GM12878 (cell line): ENCODE measurements around the gene SENP8. TPM values are rescaled to one million over a fixed set of nuclear protein-coding genes. Genes with fewer than 3 reads are reported as not detected.

ENCODE experiments used
- ATAC-seq: fragments of 200-7000 bp; cut with Tn5 transposase; 3 replicates; pipeline ENCODE4 v1.9.1; 2020; ENCODE audit warnings: mild to moderate bottlenecking, moderate library complexity
- BruUV-seq: library from RNA; stranded (reverse); fragments of 400-500 nt; replicated peaks from 2 replicates; lab custom pipeline; 2021; lab: Mats Ljungman, UMichigan
- CTCF ChIA-PET: fragments of 300-600 bp; sonication (Branson Sonifier 250); formaldehyde crosslinking; extraction: SDS; loops from one replicate; lab custom pipeline; 2021; ENCODE audit warnings: inconsistent platforms; lab: Yijun Ruan, JAX
- POLR2A ChIA-PET: fragments of 350-600 bp; formaldehyde crosslinking; extraction: SDS; loops from one replicate; lab custom pipeline; 2021; ENCODE audit warnings: inconsistent platforms; lab: Charles Lee
- RAD21 ChIA-PET: fragments of 300-600 bp; sonication (Branson Sonifier 250); formaldehyde crosslinking; loops from one replicate; lab custom pipeline; 2023; ENCODE audit warnings: antibody characterized with exemption; ENCODE audit not compliant: unreplicated experiment; lab: Charles Lee
- SMC1A ChIA-PET: fragments of 300-600 bp; sonication (Branson Sonifier 250); formaldehyde crosslinking; loops from one replicate; lab custom pipeline; 2023; ENCODE audit not compliant: unreplicated experiment, uncharacterized antibody; lab: Charles Lee
- DNase-seq: peaks from one replicate; pipeline ENCODE4 v3.0.0-alpha.2; 2011; ENCODE audit warnings: low read depth, low spot score
- FAIRE-seq: peaks from 3 replicates; lab custom pipeline; 2011; peaks lifted over from hg19 to GRCh38; lab: Jason Lieb, UNC
- H2AFZ ChIP-seq: 2 replicates; pipeline ENCODE4 v1.6.0; 2011; ENCODE audit warnings: low read depth, low read length, control low read depth; ENCODE audit not compliant: control insufficient read depth
- H3K27ac ChIP-seq: 2 replicates; pipeline ENCODE4 v1.5.1; 2011; ENCODE audit warnings: control low read depth; ENCODE audit not compliant: control insufficient read depth, insufficient read depth
- H3K27me3 ChIP-seq, 2 experiments: replicated peaks in 1 of 2; 2 replicates each; pipeline versions ENCODE4 v1.6.0 to v1.6.1; 2011; ENCODE audit warnings: low read length in 1 of 2; ENCODE audit not compliant: control insufficient read depth in 2 of 2, insufficient read depth in 2 of 2
- H3K36me3 ChIP-seq, 2 experiments: 2 replicates each; pipeline ENCODE4 v1.5.1; 2011; ENCODE audit warnings: low read length in 1 of 2; ENCODE audit not compliant: control insufficient read depth in 2 of 2, insufficient read depth in 2 of 2
- H3K4me1 ChIP-seq: 2 replicates; pipeline ENCODE4 v1.6.1; 2011; ENCODE audit warnings: mild to moderate bottlenecking, low read length, moderate library complexity, mixed read lengths; ENCODE audit not compliant: control insufficient read depth, insufficient read depth
- H3K4me2 ChIP-seq: 2 replicates; pipeline ENCODE4 v1.6.0; 2011; ENCODE audit warnings: control low read depth; ENCODE audit not compliant: control insufficient read depth, insufficient read depth
- H3K4me3 ChIP-seq: fragments of 200-600 bp; sonication (generic); 2 replicates; pipeline ENCODE4 v1.5.1; 2016
- H3K79me2 ChIP-seq: 2 replicates; pipeline ENCODE4 v1.6.0; 2011; ENCODE audit warnings: low read length; ENCODE audit not compliant: control insufficient read depth, insufficient read depth
- H3K9ac ChIP-seq: 2 replicates; pipeline ENCODE4 v1.8.0; 2011; ENCODE audit warnings: low read length, control low read depth, mixed read lengths; ENCODE audit not compliant: control insufficient read depth, insufficient read depth
- H3K9me3 ChIP-seq: replicated peaks from 3 replicates; pipeline ENCODE4 v1.5.1; 2011; ENCODE audit warnings: mild to moderate bottlenecking, low read length; ENCODE audit not compliant: control insufficient read depth, insufficient read depth
- H4K20me1 ChIP-seq: 2 replicates; pipeline ENCODE4 v1.6.0; 2011; ENCODE audit not compliant: control insufficient read depth, insufficient read depth
- BRCA1 ChIP-seq: IDR thresholded peaks from 2 replicates; pipeline ENCODE4 v1.6.1; 2011; ENCODE audit warnings: low read depth, low read length, improper control_type of control experiment
- CBX5 ChIP-seq: sonication (generic); IDR thresholded peaks from 2 replicates; pipeline ENCODE4 v1.6.1; 2016; ENCODE audit warnings: low read depth, moderate library complexity, mild to moderate bottlenecking, inconsistent platforms
- FOXK2 ChIP-seq: fragments of 450-650 bp; IDR thresholded peaks from 2 replicates; pipeline ENCODE4 v1.6.1; 2017; ENCODE audit warnings: mild to moderate bottlenecking, moderate library complexity
- HDAC2 ChIP-seq: fragments of 200-600 bp; sonication (generic); IDR thresholded peaks from 2 replicates; pipeline ENCODE4 v1.6.1; 2017
- NFXL1 ChIP-seq: fragments of 450-650 bp; IDR thresholded peaks from 2 replicates; pipeline ENCODE4 v1.6.1; 2017; ENCODE audit warnings: antibody characterized with exemption, mild to moderate bottlenecking, borderline replicate concordance
- NKRF ChIP-seq: fragments of 450-650 bp; conservative IDR thresholded peaks from 2 replicates; pipeline ENCODE4 v1.6.1; 2017; ENCODE audit warnings: mild to moderate bottlenecking, moderate library complexity
- PKNOX1 ChIP-seq: fragments of 450-650 bp; IDR thresholded peaks from 2 replicates; pipeline ENCODE4 v1.6.1; 2016; ENCODE audit warnings: mild to moderate bottlenecking
- RELA ChIP-seq: fragments of 450-650 bp; IDR thresholded peaks from 2 replicates; pipeline ENCODE4 v1.8.0; 2014; ENCODE audit warnings: borderline replicate concordance; ENCODE audit not compliant: partially characterized antibody
- RFX5 ChIP-seq: IDR thresholded peaks from 2 replicates; pipeline ENCODE4 v1.6.1; 2011; ENCODE audit warnings: low read depth, low read length, improper control_type of control experiment
- SIN3A ChIP-seq: IDR thresholded peaks from 2 replicates; pipeline ENCODE4 v1.6.1; 2012; ENCODE audit warnings: low read depth, low read length, improper control_type of control experiment
- SMAD5 ChIP-seq: IDR thresholded peaks from 2 replicates; pipeline ENCODE4 v1.6.1; 2016; ENCODE audit warnings: antibody characterized with exemption, low read depth
- SREBF1 ChIP-seq: IDR thresholded peaks from 2 replicates; pipeline ENCODE4 v1.6.1; 2012; ENCODE audit warnings: mild to moderate bottlenecking, low read length
- ZSCAN29 ChIP-seq: fragments of 450-650 bp; IDR thresholded peaks from 2 replicates; pipeline ENCODE4 v1.6.1; 2017; ENCODE audit warnings: mild to moderate bottlenecking, moderate library complexity
- ZZZ3 ChIP-seq: IDR thresholded peaks from 2 replicates; pipeline ENCODE4 v1.6.1; 2011; ENCODE audit warnings: low read depth; ENCODE audit not compliant: control insufficient read depth, insufficient read length
- WGBS: methylation state at CpG from one replicate; pipeline ENCODE4 v1.1.6; 2016; ENCODE audit warnings: low lambda C conversion rate; ENCODE audit not compliant: insufficient replicate concordance, insufficient coverage; ENCODE audit errors: missing lambda C conversion rate; 5-methylcytosine and 5-hydroxymethylcytosine counted together
- in situ Hi-C: fragments of 300-500 bp; cut with MboI; formaldehyde crosslinking; loops from 9 replicates; pipeline ENCODE4 v1.14.3; 2018; ENCODE audit warnings: mixed read lengths
- intact Hi-C: fragments of 100-400 bp; cut with micrococcal nuclease; formaldehyde crosslinking; loops from one replicate; pipeline ENCODE4 v1.14.2; 2022; ENCODE audit not compliant: unreplicated experiment
- polyA plus RNA-seq, 11 experiments: library from polyadenylated mRNA; depleted of rRNA in 4 of 11; unstranded in 6 of 11; stranded (reverse) in 5 of 11; fragments of >200 nt; fragmentation: Nextera tagmentation in 4 of 11; fragmentation: Illumina TruSeq in 1 of 11; extraction: Ambion mirVana in 4 of 11; extraction: Trizol in 1 of 11; gene quantifications; 1 replicate in 1 of 11; 2 replicates in 10 of 11; pipeline versions ENCODE4 v1.2.1 to v1.2.3, GENCODE V29; 2011 to 2016; ENCODE audit warnings: inconsistent platforms in 2 of 11, missing spikeins in 2 of 11, low read depth in 1 of 11
- total RNA-seq, 4 experiments: library from RNA; depleted of rRNA in 3 of 4; stranded (reverse); fragments of >200 nt in 3 of 4; fragmentation: Illumina TruSeq in 1 of 4; extraction: Trizol in 1 of 4; gene quantifications; 2 replicates each; pipeline versions ENCODE4 v1.2.1 to v1.2.3, GENCODE V29; 2013 to 2021
- TF ChIP-seq, protein P1 (sequence below): fragments of 450-650 bp; IDR thresholded peaks from 2 replicates; pipeline ENCODE4 v1.6.1; 2017; ENCODE audit warnings: mild to moderate bottlenecking
- TF ChIP-seq, protein P2 (sequence below): fragments of 150-350 bp; IDR thresholded peaks from 2 replicates; pipeline ENCODE4 v1.6.1; 2016; ENCODE audit warnings: low read depth, low read length

The SENP8 gene
- total and polyA plus RNA-seq, 10 of the 15 experiments (the other 5 are each of a cell fraction or from before 2014, with no cell fraction given), result 0.87 to 5.6 (median 2.2) TPM

DNA sequence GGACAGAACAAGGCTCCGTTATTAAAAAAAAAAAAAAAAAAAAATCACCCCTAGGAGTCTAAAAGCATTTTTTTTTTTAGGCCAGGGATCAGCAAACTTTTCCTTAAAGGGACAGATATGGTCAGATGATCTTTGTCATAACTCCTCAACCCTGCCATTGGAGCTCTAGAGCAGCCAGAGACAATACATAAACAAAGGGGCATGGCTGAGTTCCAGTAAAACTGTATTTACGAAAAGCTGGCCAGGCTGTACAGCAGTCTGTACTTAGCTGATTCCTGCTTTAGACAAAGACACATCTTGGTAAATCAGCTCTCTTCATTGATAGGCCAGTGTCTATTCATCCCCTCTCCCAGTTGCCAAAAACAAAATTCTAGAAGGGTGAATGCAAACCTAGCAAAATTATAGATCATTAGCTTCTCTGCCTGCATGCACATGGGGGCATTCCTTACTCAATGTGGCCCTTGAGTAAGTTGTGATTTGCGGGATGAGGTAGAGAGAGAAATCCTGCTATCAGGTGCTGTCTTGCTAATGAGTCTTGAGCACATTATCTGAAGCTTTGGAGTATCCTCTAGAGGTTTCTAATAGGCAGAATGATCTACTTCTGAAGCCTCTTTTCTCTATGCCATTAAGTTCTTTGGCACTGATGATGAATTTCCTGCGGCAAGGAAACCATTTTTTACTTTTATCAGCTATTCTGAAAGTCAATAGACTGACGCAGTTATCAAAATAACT, 35.2 kb downstream of the SENP8 start:
- POLR2A ChIA-PET, result interaction anchor here (0.6 to 0.7 kb wide), 3 partner anchors 35 to 271 kb away, joined by 5 read pairs; partner anchors contain the start of gene SENP8
- CTCF ChIA-PET, result interaction anchor here (0.9 to 2.5 kb wide), 9 partner anchors 9 to 410 kb away, joined by 3 to 18 read pairs (median 5); no protein-coding TSS in a partner anchor
- Histone ChIP-seq H3K4me2 (no peak overlapping the region), H3K4me1 (no peaks in the 10 kb centered on the region), H3K9ac (no peak overlapping the region), H3K27ac (no peak overlapping the region), H3K9me3 (no peaks in the 10 kb centered on the region), H3K79me2 (no peaks in the 10 kb centered on the region), H4K20me1 (no peaks in the 10 kb centered on the region), H3K4me3 (no peak overlapping the region), H2AFZ (no peak overlapping the region), H3K36me3 (no peaks in the 10 kb centered on the region), H3K27me3 (no peaks in the 10 kb centered on the region)
- no TSS peak for BruUV-seq
- DNase-seq (no peak), FAIRE-seq (no peak), ATAC-seq (no peak)
- WGBS, result 83% methylated on average over 4 of the region's 5 CpGs
- TF ChIP-seq FOXK2 (no peak), HDAC2 (no peak), CBX5 (no peak), NKRF (no peak), RELA (no peak), NFXL1 (no peak), PKNOX1 (no peak), SIN3A (no peak), SMAD5 (no peak), ZSCAN29 (no peak), RFX5 (no peak), ZZZ3 (no peak), BRCA1 (no peak), SREBF1 (no peak)
- TF ChIP-seq, protein P1, sequence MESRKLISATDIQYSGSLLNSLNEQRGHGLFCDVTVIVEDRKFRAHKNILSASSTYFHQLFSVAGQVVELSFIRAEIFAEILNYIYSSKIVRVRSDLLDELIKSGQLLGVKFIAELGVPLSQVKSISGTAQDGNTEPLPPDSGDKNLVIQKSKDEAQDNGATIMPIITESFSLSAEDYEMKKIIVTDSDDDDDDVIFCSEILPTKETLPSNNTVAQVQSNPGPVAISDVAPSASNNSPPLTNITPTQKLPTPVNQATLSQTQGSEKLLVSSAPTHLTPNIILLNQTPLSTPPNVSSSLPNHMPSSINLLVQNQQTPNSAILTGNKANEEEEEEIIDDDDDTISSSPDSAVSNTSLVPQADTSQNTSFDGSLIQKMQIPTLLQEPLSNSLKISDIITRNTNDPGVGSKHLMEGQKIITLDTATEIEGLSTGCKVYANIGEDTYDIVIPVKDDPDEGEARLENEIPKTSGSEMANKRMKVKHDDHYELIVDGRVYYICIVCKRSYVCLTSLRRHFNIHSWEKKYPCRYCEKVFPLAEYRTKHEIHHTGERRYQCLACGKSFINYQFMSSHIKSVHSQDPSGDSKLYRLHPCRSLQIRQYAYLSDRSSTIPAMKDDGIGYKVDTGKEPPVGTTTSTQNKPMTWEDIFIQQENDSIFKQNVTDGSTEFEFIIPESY, result no peak
- TF ChIP-seq, protein P2, sequence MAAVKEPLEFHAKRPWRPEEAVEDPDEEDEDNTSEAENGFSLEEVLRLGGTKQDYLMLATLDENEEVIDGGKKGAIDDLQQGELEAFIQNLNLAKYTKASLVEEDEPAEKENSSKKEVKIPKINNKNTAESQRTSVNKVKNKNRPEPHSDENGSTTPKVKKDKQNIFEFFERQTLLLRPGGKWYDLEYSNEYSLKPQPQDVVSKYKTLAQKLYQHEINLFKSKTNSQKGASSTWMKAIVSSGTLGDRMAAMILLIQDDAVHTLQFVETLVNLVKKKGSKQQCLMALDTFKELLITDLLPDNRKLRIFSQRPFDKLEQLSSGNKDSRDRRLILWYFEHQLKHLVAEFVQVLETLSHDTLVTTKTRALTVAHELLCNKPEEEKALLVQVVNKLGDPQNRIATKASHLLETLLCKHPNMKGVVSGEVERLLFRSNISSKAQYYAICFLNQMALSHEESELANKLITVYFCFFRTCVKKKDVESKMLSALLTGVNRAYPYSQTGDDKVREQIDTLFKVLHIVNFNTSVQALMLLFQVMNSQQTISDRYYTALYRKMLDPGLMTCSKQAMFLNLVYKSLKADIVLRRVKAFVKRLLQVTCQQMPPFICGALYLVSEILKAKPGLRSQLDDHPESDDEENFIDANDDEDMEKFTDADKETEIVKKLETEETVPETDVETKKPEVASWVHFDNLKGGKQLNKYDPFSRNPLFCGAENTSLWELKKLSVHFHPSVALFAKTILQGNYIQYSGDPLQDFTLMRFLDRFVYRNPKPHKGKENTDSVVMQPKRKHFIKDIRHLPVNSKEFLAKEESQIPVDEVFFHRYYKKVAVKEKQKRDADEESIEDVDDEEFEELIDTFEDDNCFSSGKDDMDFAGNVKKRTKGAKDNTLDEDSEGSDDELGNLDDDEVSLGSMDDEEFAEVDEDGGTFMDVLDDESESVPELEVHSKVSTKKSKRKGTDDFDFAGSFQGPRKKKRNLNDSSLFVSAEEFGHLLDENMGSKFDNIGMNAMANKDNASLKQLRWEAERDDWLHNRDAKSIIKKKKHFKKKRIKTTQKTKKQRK, result no peak
- RAD21 ChIA-PET, result interaction anchor here (0.7 to 2.0 kb wide), 10 partner anchors 12 to 410 kb away, joined by 3 to 10 read pairs (median 4); no protein-coding TSS in a partner anchor
- intact Hi-C loops, result loop anchor here (10.0 kb wide), 1 partner anchor 219 kb away; no protein-coding TSS in a partner anchor
- SMC1A ChIA-PET, result interaction anchor here (0.7 to 5.9 kb wide), 16 partner anchors 11 to 409 kb away, joined by 3 to 49 read pairs (median 4); no protein-coding TSS in a partner anchor
- in situ Hi-C loops, result loop anchor here (10.0 kb wide), 2 partner anchors 349 to 699 kb away; no protein-coding TSS in a partner anchor
